CD4-positive, alpha-beta T cell treated with Interleukin-4 for 1 hour (primary cell): ENCODE results near the gene CTCFL.

Experiments
- DNase-seq, 2 donors: peaks; one replicate each; pipeline ENCODE4 v3.0.0-alpha.2; 2020 to 2022

CTCFL gene, protein sequence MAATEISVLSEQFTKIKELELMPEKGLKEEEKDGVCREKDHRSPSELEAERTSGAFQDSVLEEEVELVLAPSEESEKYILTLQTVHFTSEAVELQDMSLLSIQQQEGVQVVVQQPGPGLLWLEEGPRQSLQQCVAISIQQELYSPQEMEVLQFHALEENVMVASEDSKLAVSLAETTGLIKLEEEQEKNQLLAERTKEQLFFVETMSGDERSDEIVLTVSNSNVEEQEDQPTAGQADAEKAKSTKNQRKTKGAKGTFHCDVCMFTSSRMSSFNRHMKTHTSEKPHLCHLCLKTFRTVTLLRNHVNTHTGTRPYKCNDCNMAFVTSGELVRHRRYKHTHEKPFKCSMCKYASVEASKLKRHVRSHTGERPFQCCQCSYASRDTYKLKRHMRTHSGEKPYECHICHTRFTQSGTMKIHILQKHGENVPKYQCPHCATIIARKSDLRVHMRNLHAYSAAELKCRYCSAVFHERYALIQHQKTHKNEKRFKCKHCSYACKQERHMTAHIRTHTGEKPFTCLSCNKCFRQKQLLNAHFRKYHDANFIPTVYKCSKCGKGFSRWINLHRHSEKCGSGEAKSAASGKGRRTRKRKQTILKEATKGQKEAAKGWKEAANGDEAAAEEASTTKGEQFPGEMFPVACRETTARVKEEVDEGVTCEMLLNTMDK

DNA sequence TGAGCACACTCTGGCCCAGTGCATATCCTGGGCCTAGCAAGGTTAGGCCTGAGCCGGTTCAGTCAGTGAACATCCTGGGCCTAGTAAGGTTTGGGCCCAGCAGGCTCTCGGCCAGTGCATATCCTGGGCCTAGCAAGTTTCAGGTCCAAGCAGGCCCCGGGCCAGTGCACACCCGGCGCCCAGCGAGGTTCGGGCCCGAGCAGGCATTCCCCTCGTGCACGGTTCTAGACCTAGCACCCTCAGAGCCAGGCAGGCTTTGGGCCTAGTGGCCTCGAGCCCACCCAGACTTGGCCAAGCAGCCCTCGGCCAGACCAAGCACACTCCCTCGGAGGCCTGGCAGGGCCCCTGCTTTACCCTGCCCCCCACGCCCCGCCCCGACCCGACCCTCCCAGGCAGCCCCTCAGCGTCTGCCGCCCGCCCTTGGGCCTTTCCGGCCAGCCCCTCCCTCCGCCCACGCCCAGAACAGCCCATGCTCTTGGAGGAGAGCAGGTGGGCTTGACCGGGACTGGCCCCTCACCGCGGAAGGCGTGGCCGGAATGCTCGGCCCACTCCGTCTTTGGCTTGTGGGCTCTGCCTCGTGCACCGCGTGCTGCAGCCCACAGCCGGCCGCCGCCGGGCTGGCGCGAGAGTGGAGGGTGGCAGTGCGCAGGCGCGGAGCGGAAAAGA lies at the start of gene CTCFL:
Gene CTCFL (minus strand): TSS at position 630 of the 666 bp plus-strand sequence. CDS start 935 bp downstream, outside the sequence.
- DNase-seq = no peak

DNA sequence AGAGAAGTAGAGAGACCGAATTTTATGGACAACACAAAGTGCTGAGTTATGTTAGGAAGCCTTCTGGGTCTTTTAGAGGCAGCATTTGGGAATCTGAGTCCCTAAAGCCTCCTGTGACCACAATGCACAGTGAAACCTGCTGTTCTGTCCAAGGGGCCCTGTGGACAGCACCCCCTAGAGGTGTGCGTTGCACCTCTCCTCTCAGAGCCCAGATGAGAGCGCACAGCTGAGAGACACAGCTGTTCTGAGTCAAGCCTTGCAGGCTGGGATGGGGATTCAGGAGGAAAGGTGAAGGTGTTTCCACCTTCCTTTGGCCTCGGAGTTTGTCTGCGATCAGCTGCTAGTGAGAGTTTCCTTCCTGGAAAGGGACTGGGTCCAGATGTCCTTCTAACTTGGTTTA lies 49.0 kb upstream of the CTCFL start:
- DNase-seq = no peak

DNA sequence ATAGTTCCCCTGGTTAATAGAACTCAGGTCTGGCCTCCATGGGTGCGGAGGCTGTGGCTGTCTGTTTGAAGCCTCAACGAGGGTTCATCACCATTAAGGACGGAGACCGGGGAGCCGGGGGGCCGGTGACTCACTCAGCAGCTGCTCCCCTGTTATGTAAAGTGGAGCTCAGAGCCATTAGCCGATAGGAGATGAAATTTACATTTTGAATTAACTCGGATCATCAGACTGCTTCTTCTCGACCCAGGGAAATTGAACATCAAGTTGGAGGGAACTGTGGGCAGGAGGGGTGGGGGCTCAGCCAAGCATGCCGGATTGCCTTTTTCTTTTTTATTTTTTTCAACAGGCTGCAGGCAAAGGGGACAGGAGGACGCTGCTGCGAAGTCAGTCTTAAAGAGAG lies 48.3 kb upstream of the CTCFL start:
- no peak for DNase-seq

DNA sequence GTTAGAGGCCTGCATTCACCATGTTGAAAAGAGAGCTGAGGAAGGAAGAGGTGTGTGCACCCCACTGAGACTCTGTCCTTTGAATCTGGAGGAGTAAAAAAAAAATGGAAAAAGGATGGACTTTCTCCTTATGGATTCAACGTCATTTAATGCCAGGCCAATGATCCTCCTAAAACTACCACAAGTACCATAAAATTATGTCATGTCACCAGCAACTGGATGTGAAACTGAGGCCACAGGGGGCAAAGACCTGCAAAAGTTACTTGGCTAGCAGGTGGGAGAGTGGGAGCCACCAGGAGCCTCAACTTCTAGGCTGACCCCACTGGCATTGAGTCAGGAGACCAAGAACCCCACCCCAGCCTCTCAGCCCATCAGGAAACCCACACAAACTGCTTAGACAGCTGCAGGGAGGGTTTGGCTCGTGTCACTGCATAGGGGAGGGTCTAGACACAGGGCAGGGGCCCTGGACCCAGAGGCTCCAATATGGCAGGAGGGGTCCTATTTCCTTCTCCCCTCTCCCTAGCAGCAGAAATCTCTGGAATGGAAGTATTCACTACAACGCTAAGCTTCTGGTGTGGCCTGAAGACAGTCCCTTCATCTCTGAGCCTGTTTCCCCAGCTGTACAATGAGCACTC lies 47.0 kb upstream of the CTCFL start:
- no peak for DNase-seq

DNA sequence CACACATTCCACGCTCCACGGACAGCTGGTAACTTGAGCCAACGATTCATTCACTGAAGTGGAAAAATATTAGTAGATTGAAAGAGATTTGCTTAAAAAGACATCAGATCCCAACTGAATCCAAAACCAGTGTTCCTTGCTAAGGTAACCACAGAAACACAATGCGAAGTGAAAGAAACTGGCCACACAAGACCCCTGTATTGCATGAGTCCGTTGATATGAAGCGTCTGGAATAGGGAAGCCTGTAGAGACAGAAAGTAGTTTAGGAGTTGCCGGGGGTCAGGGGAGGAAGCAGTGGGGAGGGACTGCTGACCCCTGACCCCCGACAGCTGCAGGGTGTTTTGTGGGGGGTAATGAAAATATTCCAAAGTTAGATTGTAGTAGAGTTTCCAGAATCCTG lies 46.0 kb upstream of the CTCFL start:
- DNase-seq = no peak

DNA sequence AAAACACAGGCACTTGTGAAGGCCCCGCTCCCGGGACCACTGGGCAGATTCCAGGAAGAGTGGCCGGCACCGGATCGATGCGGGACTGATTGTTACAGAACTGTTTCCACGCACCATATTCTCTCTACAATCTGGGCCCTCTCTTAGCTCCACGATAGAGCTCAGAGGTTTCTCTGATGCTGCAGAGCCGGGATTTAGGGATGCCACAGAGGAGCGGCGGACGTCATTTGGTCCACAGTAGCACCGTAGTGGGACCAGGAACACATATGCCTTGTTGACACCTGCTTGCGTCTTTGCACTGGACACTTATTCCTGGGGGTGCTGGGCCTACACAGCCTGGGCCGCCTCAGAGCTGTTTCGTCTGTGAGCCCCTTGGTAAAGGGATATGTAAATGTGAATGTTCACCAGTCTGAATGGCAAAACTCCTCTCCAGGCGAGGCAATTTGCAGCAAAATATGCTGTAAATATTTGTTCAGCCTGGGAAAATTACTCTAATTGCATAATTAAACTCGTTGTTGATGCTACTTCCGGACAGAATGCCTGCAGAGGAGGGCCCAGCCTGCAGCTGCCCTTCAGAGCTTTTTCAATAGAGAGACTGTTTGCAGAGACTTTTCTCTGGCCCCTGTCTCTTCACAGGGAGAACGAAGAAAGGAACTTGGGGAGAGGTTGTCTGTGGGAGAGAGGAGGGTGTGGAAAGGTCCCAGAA lies 45.4 kb upstream of the CTCFL start:
- DNase-seq = no peak

DNA sequence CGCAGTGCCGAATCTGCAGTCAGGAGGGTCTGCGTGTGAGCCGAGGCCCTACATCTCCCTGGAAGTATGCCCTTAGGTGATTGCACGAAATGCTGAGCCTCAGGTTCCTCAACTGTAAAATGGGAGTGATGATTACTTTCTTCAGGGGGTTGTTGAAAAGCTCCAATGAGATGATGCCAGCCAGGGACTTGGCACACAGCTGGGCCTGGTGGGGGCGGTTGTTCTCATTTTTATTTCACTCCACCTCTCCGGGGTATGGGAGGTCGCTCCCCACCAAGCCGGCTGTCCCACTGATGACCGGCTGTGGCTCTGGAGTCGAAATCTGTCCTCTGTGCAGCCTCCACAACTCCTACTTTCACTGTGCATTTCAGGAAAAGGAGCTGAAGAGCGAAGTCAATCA lies 44.0 kb upstream of the CTCFL start:
- DNase-seq = no peak

DNA sequence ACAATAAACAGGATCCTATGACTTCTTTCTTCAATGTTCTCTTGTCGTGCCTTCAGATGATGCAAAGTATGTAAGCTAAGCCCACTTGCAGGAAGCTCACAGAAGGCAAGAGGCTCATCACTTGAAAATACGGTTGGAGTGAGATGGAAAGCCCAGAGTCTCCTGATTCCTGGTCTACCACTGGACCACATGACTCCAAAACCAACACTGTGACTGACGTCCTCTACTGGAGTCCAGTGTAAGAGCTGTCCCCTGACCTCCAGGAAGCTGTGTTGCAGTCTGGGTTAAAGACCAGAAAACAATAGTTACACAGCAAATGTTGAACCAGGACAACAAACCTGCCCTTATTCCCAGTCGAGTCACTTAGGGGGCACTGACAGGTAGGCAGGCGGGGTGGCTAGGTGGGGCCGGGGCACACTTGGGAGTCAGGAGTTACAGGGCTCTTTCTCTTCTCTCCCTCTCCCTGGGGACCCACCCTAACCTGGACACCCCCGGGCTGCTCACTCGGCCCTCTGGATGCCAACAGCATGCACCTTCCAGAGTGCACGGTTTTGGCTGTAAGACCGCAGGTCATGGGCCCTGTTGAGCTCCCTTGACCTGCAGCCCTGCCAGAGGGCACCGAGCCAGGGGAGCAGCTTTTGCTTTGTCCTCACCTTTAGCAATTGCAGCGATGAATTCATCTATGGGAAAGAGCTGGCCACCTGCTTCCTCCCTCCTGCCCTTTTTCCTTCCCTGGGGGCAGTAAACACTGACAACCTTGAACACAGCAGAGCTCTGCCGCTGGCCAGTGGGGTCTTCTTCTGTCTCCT lies 43.4 kb upstream of the CTCFL start:
- DNase-seq = no peak

DNA sequence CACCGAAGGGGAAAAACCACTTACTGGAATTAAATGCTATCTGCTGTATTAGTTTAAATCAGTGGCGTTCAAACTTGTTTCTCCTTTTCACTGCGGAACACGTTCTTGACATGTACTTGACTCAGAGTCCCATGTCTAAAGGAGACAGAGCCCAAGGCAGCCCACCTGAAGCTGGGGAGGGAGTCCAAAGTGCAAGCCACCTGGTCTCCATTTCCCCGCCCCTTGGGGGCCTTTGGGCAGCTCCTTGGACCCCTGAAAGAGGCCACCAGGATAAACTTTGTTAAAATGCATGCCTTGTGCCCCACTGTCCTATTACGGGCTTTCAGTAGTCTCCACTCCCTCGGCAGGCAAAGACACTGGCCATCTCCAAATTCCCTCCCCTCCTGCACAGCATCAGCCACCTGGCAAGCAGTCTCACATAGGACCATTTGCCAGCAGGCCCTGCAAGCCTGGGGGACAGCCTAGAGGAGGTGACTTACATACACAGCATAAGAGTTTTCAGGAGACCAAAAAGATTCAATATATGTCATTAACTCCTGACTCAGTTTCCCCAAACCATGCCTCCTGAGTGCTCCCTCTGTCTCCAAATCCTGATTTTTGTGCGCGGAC lies 42.6 kb upstream of the CTCFL start:
- no peak for DNase-seq

DNA sequence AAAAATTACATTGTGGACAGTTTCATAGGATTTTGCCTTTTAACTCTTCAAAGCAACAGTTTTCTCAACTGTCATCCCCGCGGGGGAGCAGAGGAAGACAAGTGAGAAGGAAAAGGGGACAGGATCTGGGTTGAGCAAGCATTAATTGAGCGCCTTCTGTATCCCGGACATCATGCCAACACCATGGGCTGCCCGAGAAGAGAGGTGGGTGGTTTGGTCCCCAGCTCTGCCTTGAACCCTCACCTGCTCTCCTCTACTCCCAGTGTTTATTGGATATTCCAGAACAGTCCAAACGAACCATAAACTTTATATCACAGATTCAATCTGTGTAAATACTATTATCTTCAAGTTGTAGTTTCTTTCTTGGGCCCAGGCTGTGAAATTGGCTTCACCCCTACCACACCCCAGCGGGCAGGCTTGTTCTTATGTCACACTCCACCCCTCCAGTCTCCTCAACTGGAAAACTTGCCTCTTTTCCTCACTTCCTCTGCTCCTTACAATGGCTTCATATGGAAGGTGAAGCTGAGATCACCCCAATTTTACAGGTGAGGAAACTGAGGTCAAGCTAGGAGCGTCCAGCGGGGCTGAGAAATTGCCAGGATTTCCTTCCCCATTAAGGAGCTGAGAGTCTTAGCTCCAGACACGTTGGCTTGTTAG lies 42.0 kb upstream of the CTCFL start:
- DNase-seq = no peak

DNA sequence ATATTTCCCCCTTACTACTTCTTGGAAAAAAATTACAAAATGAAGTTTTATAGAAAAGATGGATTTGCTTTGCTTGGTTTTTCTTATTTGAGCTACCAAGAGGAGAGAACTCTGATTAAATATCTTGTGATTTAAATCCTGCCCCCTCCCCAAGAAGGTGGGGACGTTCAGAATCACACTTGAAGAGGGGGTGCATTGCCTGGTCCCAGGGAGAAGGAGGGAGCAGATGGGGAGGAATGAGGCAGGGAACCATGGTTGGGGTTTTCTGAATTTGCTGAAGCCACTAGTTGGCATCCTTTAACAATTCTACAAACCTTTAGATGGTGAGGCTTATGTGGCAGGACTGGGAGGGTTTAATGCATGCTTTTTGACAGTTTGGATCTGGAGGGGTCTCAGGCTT lies 41.5 kb upstream of the CTCFL start:
- no peak for DNase-seq

DNA sequence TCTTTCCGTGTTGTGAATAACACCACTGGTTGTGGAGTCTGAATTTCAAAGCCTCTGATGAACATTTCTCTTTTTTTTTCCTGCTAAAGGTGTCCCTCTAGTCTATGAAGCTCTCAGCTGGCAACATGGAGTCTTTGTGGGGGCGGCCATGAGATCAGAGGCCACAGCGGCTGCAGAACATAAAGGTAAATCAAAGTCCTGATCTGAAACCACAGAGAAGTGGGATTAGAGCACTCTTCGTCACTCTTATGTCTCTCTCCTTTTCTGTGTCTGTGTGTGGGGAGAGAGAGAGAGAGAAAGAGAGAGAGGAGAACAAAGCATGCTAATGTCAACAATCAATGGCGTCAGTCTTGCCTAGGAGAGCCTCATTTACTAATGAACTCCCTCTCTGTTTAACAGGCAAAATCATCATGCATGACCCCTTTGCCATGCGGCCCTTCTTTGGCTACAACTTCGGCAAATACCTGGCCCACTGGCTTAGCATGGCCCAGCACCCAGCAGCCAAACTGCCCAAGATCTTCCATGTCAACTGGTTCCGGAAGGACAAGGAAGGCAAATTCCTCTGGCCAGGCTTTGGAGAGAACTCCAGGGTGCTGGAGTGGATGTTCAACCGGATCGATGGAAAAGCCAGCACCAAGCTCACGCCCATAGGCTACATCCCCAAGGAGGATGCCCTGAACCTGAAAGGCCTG lies 40.2 kb upstream of the CTCFL start:
- no peak for DNase-seq

DNA sequence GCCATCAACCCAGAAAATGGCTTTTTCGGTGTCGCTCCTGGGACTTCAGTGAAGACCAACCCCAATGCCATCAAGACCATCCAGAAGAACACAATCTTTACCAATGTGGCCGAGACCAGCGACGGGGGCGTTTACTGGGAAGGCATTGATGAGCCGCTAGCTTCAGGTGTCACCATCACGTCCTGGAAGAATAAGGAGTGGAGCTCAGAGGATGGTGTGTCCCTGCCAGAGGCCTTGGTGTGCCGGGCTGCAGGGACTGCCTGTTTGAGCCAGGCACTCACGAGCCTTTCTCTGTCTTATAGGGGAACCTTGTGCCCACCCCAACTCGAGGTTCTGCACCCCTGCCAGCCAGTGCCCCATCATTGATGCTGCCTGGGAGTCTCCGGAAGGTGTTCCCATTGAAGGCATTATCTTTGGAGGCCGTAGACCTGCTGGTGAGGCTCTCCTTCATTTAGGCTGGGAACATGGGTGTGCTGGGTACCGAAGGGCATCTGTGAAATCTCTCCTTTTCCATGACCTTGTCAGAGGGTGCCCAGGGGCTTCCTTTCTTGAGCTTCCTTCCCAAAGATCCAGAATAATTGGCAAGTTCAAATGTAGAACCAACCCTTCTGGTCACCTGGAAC lies 39.4 kb upstream of the CTCFL start:
- no peak for DNase-seq

DNA sequence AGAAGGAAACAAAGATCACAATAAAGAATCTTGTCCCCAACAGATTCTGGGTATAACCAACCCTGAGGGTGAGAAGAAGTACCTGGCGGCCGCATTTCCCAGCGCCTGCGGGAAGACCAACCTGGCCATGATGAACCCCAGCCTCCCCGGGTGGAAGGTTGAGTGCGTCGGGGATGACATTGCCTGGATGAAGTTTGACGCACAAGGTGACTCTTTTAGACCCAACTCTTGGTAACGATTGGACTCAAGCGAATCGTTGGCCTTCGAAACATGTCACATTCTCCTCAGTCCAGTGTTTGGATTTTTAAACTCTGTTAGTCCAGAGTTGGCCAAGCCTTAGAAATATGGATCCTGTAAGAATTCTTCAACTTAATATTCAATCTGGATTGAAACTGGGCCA lies 38.6 kb upstream of the CTCFL start:
- no peak for DNase-seq

DNA sequence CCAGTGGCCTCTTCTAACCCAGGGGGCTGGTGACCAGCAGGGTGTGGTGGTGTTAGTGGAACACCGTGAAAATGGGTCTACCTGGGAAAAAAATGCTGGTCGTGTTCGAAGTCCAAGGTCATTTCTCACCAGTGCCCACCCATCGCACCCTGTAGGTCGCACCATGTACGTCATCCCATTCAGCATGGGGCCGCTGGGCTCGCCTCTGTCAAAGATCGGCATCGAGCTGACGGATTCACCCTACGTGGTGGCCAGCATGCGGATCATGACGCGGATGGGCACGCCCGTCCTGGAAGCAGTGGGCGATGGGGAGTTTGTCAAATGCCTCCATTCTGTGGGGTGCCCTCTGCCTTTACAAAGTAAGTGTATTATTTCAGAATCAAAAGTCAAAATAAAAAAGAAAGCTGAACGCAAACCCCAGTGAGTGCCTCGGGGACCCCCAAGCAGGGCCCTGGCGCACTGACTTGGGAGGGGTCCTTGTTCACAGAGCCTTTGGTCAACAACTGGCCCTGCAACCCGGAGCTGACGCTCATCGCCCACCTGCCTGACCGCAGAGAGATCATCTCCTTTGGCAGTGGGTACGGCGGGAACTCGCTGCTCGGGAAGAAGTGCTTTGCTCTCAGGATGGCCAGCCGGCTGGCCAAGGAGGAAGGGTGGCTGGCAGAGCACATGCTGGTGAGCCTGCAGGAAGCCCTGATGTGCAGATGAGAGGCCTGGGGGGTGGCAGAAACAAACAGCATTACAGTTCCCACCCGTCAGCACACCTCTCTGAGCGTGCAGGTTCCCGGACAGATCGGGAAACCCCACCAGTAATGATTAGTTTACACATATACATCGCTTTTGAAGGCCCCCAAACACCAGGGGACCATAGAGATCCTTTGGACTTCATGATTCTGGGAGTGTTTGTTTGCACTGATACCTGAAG lies 37.9 kb upstream of the CTCFL start:
- DNase-seq = no peak

DNA sequence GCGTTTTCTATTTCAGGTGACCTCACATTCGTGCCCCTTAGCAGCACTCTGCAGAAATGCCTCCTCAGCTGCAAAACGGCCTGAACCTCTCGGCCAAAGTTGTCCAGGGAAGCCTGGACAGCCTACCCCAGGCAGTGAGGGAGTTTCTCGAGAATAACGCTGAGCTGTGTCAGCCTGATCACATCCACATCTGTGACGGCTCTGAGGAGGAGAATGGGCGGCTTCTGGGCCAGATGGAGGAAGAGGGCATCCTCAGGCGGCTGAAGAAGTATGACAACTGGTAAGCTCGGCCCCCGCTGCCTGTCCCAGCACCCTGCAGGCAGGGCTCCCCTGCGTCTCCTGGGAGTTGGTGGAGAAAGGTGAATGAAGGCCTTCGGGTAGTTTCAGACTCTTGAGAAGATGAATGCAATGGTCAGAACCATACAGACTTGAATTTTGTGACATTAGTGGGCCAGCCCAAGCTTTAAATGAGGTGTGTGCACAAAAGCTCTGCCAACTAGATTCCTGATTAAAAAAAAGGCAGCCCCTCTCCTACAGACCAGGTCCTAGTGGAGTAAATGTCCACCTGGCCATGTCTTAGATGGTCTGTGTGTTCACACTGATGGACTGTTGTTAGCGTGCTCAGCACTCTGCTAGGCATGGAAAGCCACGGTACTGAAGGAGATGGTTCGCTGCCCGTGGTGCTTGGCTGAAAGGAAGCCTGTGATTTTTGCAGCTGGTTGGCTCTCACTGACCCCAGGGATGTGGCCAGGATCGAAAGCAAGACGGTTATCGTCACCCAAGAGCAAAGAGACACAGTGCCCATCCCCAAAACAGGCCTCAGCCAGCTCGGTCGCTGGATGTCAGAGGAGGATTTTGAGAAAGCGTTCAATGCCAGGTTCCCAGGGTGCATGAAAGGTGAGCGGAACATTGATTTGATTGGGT lies 36.7 kb upstream of the CTCFL start:
- DNase-seq = no peak

DNA sequence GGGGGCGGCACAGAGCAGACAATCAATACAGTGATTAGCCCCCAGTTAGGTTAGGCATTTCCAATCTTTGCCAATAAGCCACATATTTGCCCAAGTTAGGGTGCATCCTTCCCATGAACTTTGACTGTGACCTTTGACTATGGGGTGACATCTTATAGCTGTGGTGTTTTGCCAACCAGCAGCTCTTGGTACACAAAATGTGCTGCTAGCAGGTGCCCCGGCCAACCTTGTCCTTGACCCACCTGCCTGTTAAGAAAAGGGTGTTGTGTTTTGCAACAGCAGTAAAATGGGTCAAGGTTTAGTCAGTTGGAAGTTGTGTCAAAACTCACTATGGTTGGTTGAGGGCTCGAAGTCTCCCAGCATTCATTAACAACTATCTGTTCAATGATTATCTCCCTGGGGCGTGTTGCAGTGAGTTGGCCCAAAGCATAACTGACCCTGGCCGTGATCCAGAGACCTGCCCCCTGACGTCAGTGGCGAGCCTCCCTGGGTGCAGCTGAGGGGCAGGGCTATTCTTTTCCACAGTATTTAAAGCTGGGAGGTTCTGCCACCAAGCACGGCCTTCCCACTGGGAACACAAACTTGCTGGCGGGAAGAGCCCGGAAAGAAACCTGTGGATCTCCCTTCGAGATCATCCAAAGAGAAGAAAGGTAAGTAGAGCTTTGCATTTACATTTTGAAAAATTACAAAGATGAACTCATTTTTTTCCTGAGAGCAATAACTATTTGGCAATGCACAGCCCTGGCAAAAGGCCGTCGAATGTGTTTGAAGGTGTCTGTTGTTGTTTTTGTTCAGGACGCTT lies 35.8 kb upstream of the CTCFL start, which contains the start of gene PCK1:
Gene PCK1 (plus strand): TSS at position 557 of the 802 bp plus-strand sequence. CDS start 302 bp downstream, outside the sequence.
- no peak for DNase-seq
